NOMO-1 treated with dmso at 0.1 percent for 144 hours (cell line): ENCODE measurements around the gene ULBP3.
A peak's percentile ranks its signal among the peaks of the same experiment; 100 is the strongest.
"Not testable (repeated sequence)": the region's sequence is repeated elsewhere in the genome, so short reads cannot be mapped to it uniquely, and the experiment has no call there.

Experiments
- DNase-seq: peaks from one replicate; lab custom pipeline; 2025; ENCODE audit not compliant: unreplicated experiment; lab: John Stamatoyannopoulos, UW

Gene ULBP3

DNA sequence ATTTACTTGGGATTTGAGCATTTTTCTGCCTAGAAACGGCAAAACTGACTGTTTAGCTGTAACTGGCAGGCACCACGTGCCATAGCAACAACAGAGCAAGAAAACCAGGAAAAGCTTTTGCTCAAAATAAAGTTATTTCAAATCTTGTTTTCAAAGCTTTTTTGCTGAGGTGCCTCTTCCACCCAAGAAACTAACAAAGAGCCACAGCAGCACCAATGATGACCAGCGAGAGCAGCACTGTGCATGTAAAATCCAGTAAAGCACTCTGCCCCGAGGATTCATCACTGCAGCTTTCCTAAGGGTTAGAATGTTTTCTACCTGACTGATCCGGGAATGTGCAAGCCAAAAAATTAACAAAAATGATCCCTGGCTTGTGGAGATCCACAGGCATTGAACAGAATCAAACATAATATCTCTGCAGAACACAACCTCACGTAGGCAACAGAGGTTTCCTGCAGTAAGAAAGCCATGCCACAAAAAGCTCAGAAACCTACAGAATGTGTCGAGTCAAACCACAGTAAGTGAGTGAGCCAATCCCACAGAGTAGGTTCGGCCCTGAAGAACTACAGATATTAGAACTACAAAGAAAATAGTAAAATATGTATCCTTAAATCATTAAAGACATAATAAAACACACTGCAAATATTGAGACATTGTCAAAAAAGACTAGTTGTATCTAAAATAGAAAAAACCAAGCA, 7.4 kb upstream of the ULBP3 start:
- DNase-seq: no peak

DNA sequence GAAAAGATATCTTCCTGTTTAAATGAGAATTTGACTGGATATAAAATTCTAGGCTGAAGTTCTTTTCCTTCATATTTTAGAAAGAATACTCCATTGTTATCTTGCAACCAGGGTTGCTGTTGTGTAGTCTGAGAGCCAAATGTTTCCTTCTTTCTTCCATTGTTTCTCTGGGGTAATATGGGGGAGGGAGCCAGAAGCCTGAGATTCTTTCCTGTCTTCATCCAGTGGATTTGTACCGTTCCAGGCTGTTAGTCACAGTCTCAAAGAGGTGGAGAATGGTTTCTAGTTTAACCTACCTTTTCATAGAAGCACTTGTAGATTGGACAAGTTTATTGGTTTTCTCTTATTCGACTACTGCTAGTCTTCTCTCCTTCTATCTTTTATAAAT, 6.1 kb upstream of the ULBP3 start:
- no peak for DNase-seq

GRCh38 chr6:150074396-150075033, 5.6 kb upstream of the ULBP3 start:
- DNase-seq: not testable (repeated sequence)

DNA sequence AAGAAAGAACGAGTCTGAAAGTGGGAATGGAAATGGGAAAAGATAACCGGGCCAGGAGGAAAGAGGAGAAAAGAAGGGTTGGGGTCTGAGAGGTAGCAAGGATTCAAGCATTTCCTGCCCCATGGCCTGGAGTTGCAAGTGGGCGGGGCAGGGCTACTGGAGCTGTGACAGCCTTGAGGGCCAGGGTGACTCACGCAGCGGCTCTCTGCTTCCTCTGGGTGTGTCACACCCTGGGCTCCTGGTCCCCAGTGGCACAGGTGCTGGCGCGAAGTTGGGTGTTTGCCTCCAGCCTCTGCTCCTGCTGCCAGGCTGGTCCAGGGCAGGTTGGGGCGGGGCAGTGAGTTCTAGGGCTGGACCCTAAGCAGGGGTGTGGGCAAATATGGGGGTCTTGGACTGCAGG, 3.3 kb upstream of the ULBP3 start:
- DNase-seq: peak; percentile 73

DNA sequence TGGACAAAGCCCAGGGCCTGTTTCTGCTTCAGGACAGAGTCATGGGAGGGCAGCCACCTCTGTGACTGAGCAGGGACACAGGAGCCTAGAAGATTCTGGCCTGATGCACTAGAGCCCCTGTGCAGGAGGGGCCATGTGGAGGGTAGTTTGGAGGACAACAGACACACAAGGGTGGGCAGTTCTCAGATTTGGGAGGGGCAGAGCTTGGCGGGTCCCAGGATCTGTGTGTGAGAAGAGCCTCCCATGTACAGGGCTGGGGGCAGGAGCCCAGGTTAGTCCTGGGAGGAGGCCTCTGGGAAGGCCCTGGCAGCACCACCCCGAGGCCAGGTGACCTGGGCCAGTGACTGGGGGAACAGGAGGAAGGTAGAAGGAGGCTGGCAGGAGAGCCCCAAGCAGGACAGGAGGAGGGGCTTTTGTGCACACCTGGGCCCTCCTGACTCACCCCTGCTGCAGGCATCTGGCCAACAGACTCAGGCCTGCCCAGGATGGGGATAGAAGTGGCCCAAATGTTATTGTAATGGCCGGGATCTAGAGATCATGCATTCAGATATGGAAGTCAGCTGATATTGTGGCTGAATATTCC, 1.4 kb upstream of the ULBP3 start:
- no peak for DNase-seq

GRCh38 chr6:150069706-150070105, 785 bp upstream of the ULBP3 start:
- no peak for DNase-seq

DNA sequence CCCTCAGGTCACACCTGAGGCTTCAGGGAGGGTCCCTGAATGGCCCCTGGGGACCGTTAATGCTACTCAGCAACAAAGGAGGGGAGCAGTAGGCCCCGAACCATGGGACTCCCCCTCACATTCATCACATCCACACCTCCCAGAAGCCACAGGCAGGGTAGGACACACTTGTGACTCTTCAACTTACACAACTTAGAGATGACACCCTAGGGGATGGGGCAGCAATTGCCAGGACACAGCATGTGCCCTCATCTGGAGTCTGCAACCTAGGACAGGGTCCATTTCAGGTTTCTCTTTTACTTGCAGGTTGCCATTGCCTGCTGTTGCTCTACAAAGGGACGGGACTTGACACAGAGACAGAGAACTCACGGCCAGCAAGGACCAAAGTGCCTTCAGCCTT, 770 bp downstream of the ULBP3 start:
- DNase-seq: no peak

GRCh38 chr6:150065083-150065482, 3.8 kb downstream of the ULBP3 start:
- no peak for DNase-seq

DNA sequence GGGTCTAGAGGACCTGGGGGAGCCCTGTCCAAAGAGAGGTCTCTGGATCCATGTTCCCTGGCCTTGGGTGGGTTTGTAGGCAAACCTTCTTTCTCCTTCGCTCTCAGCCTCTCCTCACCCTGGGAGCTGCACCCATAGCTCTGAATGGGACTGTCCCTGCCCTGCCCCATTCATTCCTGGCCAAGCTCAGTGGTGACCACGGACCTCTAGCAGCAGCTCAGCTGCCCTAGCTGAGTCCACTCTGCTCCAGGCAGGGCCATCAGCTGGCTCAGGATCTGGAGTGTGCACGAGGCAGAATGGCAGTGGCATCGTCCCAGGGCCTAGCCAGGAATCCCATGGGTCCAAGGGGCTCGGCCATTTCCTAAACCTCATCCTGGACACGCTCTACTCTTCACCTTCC, 5.3 kb downstream of the ULBP3 start:
- DNase-seq: no peak

GRCh38 chr6:150059973-150060372, 8.9 kb downstream of the ULBP3 start:
- not testable (repeated sequence) for DNase-seq

- DNase-seq: no peak
These were observed 9.9 kb downstream of the ULBP3 start for GRCh38 chr6:150058986-150059385.

- no peak for DNase-seq
These were observed 10.6 kb downstream of the ULBP3 start for GRCh38 chr6:150058231-150058792.

GRCh38 chr6:150057501-150057951, 11.4 kb downstream of the ULBP3 start:
- no peak for DNase-seq

DNA sequence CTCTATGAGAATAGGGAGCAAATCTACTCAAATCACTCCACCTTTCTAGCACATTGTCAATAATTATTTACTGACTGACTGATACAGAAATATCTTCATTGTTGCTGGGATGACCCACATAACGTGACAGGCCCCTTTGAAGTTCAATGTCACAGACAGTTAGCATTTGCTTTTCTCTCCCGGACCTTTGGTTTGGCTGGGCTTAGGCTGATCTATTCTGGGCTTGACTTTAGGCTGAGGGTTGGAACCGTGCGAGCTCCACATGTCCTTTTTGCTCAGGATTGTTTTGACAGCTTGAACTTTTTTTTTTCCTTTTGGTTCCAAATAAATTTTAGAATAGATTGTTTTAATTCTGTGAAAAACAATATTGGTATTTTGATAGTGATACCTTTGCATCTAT, 12.0 kb downstream of the ULBP3 start:
- DNase-seq: no peak

- DNase-seq: no peak
These were observed 12.8 kb downstream of the ULBP3 start for GRCh38 chr6:150056156-150056555.

DNA sequence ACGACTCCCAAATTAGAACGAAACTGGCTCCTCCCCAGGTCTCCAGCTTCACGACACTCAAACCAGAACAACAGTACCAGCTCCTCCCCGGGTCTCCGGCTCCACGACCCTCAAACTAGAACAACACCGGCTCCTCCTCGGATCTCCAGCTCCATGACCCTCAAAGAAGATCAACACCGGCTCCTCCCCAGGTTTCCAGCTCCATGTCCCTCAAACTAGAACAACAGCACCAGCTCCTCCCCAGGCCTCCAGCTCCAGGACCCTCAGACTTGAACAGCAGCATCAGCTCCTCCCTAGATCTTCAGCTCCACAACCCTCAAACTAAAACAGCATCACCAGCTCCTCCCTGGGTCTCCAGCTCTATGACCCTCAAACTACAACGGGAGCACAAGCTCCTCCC, 13.8 kb downstream of the ULBP3 start:
- DNase-seq: no peak

GRCh38 chr6:150053450-150053849, 15.5 kb downstream of the ULBP3 start:
- no peak for DNase-seq

DNA sequence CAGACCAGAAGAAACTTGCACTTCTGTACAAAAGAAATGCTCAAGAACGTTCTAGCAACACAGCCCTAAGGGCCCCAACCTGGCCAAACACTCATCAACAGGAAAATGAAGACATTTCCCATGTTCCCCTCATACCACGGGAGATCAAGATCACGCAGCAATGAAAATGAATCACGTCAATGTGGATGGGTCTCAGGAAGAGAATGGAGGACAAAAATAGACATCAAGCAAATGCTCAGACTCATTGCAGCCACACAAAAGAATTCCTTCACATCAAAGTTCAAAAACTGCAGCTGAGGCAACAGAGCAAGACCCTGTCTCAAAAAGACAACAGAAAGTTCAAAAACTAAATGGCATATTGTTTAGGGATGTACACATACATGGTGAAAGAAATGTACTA, 18.1 kb downstream of the ULBP3 start:
- no peak for DNase-seq

DNA sequence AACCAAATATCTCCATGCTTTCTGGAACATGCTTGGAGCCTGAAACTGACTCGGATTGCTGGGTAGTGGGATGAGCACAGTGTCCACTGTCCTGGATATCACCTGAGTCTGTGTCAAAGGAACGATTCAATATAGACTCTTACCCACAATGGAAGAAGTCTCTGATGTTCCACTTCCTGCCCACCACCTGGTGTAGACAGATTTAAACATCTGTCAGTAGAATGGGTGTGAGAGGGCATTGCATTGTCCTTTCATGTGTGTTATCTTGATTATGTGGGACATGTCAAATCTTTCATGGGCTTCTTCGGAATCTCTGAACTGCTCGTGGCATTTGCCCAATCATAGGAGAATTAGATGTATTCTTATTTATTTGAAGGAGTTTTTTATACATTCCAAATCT, 20.8 kb downstream of the ULBP3 start:
- DNase-seq: no peak

GRCh38 chr6:150046943-150047342, 22.0 kb downstream of the ULBP3 start:
- no peak for DNase-seq

GRCh38 chr6:150044621-150045145, 24.2 kb downstream of the ULBP3 start:
- DNase-seq: no peak
